SKM-1 treated with dmso at 0.1 percent for 144 hours (cell line): ENCODE results near the gene LSMEM2.
"Not testable (repeated sequence)": the region's sequence is repeated elsewhere in the genome, so short reads cannot be mapped to it uniquely, and the experiment has no call there.

Experiments used
- DNase-seq: peaks from one replicate; lab custom pipeline; 2025; ENCODE audit not compliant: unreplicated experiment; lab: John Stamatoyannopoulos, UW

LSMEM2 gene

DNA sequence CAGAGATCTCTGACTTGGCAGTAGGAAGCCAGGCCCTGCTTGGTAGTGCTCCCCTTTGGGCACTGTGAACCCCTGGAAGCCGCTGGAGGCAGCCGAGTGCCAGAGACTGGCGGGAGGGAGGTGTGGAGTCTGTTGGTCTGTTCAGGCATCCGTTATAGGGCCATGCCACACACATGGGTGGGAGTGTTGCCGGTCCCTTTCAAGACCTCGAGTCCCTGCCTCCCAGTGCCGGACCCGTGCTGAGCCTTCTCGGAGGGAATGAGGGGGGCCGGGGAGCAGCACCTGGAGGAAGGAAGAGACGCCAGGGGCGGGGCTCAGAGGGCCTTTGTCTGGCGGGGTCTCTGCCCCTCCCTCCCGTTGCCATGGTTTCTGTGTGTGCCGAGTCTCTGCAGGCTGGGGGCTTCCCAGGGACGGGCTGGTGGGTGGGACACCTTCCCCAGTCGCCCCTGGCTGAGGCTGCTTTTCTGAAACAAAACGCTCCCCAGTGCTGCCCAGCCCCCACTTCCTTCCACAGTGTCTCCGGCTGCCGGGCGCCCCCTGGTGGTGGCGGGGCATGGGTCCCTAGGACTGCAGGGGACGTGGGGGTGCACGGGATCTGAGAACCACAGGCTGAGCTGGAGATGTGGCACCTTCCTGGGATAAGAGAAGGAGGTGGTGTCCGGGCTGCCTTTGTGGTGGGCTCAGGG lies 32.9 kb upstream of the LSMEM2 start:
- peak; percentile 62 for DNase-seq

DNA sequence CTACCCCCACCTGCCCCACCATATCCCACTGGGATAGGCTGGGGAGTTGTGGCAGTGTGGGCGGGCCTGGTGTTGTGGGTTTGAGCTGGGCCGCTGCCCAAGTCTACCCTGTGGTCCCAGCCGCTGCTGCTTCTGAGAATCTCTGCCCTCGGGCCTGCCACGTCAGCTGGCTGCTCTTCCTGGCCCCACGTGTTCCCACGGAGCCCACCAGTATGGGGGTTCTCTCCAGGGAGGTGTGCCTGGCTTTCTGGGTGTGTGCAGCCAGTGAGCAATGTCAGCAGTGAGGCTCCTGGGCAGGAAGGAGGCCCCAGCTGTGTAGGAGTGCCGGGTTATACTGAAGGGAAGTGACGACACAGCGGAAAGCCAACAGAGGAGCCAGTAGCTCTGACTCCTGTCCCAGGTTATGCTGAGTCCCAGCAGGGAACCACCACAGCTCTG lies 32.4 kb upstream of the LSMEM2 start:
- DNase-seq = peak; percentile 81

DNA sequence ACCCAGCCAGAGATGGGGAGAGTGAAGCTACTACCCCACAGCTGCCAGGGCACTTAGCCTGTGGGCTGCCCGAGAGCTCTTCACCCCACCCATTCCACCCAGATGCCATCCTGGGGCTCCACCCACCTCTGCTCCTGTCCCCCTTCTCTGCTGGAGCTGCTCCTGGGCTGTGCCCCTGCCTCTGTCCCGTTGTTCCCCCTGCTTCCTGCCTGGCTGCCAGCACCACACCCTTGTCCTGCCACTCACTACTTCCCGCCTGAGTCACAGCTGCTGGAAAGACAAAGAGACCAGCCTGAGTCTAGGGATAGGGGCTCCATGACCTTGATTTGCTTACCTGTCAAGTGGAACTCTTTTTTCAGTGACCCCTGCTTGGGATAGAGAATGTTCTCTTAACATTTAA lies 30.5 kb upstream of the LSMEM2 start:
- no peak for DNase-seq

DNA sequence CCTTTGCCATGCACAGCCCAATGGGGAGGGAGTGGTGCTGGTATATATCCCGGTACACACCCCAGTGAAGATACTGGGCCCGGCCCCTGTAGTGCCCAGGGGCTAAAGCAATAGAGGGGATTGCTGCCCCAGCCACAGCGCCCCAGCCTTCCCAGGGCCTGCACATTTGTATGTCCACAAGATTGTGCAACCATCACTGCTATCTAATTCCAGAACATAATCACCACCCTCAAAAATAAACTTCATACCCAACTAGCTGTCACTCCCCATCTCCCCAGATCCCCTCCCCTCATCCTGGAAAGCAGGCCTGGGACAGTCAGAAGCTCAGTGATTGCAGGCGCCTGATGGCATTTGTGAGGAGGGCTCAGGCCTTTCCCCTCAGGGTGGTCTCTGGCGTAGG lies 29.4 kb upstream of the LSMEM2 start:
- DNase-seq = no peak

DNA sequence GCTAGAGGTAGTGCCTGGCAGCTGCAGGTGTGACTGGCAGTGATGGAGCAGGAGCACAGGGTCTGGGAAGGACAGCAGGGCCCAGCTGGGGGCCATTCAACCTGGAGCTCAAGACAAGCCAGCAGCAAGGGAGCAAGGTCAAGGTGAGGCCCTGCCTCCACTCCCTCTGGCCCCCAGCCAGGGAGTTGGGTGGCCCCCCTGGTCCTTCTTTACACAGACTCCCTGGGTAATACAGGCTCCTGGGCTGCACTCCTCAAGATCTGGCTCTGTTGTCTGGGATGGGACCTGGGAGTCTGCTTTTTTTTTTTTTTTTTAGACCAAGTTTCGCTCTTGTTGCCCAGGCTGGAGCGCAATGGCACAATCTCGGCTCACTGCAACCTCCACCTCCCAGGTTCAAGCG lies 28.4 kb upstream of the LSMEM2 start:
- no peak for DNase-seq

DNA sequence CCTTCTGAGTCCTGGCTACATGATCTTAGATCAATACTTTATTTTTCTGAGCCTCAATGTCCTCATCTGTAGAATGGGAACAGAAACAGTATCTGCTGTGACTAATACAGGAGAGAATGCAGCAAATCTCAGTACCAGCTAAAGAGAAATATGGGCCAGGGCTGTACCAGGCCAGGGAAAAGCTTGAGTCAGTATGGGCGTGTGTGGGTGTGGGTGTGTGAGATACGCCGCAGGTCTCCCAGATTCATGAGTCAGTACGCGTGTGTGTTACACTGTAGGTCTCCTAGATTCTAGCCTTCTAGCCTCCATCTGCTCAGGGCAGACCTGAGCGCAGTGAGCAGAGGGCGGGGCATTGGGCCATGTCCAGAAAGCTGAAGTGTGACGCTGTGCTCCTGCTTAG lies 27.7 kb upstream of the LSMEM2 start:
- DNase-seq = no peak

DNA sequence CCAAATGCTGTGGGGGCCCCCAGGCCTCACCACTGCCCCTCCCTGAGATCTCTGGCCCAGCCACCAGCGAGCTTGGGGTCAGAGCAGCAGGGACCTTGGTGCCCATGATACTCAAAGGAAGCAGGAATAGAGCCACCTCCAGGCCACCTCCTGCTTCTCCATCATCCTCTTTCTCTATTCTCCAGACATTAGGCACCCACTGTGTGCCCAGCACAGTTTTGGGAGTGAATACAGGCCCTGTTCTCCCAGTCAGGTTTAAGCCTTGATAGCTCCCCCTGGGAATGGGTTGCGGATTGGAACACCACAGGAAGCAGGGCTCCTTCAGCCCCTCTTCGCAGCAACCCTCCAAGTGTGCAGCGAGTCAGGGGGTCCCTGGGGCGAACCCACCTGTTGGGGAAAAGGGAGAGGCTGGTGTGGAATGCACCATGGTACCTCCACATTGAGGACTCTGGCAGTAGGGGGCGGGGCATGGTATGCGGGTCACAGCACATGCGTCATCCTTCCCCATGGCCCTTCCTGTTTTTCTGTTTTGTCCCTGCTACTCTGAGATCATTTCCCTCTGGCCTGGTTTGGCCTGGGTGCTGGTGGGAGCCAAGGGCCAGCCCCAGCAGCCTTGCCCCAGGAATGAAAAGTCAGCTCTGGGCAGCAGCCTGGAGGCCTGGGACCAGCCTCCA lies 24.2 kb upstream of the LSMEM2 start:
- peak; percentile 58 for DNase-seq

DNA sequence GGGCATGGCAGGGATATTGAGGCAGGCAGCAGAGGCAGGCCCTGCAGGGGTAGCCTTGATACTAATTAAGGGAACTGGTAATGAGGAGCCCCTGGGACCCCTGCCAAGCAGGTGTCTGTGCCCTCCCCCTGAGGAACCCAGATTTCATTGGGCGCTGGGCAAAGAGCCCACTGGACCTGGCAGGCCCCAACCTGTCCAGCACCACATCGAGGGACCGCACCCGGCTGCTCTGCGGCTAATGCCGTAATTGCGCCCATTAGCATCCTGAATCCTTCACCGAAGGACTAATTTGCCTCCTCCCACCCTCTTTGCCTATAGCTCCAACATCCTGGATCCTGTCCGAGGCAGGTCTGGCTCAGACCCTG lies 23.7 kb upstream of the LSMEM2 start:
- no peak for DNase-seq

DNA sequence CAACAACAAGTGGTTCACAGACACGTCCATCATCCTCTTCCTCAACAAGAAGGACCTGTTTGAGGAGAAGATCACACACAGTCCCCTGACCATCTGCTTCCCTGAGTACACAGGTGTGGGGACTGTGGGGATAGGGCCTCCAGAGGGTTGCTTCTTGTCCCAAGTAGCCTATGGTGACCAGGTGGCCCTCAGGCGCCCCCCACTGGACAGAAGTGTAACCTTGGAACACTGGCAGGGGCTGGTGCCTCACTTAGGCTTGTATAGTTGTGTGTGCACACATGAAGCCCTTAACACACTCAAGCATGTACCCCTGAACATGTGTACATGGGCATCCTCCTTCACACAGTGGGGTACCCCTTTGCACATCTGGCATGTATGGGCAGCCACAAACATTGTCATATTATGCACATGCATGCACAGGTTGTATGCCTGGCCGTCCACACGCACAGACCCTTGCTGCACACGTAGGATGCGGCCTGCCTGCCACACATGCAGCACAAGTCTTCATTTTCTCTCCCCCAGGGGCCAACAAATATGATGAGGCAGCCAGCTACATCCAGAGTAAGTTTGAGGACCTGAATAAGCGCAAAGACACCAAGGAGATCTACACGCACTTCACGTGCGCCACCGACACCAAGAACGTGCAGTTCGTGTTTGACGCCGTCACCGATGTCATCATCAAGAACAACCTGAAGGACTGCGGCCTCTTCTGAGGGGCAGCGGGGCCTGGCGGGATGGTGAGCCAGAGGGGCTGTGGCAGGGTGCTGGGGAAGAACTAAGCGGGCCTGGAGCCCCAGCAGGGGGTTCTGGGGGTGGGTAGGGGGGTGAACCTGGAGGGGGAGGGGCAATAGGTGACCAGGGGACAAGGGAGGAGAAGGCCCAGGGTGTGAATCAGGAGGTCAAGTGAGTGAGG lies 21.7 kb upstream of the LSMEM2 start:
- DNase-seq = peak; percentile 25

DNA sequence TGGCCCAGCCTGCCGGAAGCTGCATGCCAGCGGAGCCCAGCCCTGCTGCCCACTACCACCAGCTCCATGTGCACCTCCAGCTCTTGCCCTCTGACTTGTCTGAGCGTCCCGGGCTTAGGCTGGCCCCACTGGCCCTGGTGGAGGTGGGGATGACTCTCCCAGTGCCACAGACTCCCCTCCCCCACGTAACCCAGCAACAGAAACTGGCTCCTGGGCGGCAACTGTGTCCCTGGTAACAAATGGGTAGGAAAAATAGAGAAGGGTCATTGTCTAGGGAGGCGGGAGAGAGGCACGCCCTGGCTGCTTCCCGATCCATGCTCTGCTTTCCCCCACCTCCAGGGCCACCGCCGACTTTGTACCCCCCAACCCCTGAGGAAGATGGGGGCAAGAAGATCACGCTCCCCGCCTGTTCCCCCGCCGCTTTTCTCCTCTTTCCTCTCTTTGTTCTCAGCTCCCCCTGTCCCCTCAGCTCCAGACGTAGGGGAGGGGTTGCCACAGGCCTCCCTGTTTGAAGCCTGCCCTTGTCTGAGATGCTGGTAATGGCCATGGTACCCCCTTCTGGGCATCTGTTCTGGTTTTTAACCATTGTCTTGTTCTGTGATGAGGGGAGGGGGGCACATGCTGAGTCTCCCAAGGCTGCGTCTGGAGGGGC lies 20.7 kb upstream of the LSMEM2 start:
- DNase-seq = no peak

DNA sequence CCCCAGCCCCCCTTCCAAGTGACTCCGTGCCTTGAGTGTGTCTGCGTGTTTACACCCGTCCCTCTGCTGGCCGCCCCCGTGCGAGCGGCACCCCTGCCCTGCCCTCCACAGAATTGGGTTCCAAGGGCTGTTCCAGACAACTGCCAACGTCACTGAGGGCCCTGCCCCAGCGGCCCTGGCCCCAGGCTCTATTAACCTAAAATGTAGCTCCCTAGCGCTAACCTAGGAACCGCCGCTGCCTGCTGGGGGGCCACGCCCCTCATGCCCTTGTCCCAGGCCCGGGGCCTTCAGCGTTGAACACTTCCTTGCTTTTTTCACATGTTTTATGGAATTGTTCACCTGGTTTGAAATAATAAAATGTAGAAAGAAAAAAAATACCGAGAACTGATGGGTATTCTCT lies 19.9 kb upstream of the LSMEM2 start:
- no peak for DNase-seq

DNA sequence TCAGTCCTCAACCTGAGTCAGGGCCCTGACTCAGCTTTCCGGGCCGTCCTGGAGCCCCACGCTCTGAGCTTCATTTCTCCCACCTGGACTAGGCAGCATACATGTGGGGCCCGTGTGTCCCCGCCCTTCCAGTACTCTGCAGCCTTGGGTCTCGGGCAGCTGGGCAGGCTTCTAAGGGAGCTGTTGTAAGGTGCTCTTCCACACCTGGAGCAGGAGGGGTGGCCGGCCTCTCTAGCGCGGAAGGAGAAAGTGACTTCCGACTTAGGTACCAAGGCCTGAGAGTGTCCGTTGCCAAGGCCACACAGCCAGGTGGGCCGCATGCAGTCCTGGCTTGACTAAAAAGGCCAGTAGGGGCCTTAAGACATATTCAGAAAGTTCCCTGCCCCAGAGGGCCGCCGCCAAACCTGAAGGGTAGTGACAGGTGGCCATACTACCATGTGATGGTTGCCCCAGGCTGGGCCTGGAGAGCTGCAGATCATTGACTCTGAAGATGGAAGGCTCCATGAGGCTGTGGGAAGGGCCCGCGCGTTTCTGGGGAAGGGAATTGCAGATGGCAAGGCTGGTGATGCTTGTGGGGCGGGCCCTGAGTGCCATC lies 19.4 kb upstream of the LSMEM2 start:
- no peak for DNase-seq

DNA sequence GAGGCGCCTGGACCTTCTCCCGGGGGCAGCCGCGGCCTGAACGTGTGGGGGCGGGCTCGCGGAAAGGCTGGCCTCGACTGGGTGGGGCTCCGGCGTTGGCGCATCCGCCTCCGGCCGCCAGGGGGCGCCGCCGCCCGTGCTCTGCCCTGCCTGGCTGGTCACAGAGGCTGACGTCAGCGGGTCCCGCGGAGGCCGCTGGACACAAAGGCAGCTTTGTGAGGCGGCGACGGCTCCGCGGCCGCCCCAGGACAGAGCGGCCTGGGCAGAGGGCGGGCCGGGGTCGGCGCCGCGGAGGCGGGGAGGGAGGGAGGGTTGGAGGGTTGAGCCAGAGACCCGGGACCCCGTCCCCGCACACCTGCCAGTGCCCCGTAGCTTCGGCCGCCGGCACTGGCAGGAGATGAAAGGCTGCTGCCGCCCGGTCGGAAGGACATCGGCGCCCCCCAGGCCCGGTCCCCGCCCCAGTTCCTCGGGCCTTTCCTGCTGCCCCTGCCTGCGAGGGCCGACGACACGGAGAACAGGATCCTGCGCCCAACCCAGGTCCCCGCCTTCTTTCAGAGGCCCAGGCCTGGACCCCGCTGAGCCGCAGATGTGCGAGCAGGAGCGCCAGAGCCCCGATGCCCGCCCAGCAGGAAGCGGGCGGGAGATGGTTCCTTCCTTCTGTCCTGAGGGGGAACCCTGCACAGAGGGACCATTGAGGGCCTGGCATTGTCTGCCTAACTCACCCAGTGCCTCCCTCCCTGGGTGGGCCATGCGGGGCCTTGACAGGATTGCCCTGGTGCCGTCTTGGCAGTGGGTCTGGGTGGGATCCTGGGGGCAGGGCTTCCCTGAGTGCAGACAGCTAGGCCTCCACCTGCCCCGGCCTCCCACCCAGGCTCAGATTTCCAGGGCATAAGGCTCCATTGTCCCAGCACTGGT lies 18.6 kb upstream of the LSMEM2 start:
- DNase-seq = peak; percentile 84

DNA sequence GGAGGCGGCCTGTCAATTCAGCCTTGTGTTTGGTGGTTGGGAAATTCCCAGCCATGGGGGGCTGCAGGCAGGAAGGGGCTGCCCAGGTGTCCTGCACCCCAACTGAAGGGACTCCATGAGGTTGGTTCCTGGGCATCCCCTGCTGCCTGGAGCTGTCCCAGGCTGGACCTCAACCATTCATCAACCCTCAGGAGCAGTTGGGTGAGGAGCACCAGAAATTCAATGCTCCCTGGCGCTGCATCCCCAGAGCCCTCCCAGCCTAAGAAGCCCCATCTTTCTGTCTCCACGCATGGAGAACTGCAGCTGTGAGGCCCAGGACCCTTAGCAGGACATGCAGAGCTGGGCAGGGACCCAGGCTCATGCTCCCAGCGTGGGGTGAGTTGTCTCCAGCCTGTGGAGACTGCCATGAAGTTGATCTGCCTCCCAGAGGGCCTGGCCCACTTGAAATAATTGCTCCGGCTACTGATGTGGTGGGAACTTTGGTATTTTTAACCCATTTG lies 17.9 kb upstream of the LSMEM2 start:
- no peak for DNase-seq

DNA sequence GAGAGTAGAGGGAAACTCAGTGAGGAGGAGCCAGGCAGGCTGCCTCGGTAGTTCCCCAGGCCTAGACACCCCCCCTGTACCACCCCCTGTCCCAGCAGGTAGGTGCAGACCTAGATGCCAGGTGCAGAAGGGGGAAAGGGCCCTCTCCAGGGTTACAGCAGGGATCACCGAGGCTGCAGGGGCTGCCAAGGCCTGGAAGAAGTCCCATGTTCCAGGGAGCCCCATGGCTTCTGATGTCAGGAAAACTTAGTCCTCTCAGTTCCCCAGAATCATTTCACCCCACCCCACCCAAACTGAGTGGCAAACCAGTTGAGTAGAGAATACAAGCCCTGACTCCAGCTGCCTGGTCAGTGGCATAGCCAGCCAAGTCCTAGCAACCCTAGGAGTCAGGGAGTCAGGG lies 17.4 kb upstream of the LSMEM2 start:
- no peak for DNase-seq

DNA sequence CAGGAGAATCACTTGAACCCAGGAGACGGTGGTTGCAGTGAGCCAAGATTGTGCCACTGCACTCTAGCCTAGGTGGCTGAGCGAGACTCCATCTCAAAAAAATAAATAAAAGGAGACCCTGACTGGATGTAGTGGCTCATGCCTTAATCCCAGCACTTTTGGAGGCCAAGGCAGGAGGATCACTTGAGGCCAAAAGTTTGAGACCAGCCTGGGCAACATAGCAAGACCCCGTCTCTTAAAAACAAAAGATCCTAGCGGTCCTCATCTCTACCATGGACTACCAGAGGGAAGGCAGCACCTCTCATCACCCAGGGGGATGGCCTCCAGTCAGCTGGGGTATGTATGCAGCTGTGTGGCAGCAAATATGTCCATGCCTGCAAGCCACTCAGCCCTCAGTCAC lies 16.7 kb upstream of the LSMEM2 start:
- DNase-seq = not testable (repeated sequence)

DNA sequence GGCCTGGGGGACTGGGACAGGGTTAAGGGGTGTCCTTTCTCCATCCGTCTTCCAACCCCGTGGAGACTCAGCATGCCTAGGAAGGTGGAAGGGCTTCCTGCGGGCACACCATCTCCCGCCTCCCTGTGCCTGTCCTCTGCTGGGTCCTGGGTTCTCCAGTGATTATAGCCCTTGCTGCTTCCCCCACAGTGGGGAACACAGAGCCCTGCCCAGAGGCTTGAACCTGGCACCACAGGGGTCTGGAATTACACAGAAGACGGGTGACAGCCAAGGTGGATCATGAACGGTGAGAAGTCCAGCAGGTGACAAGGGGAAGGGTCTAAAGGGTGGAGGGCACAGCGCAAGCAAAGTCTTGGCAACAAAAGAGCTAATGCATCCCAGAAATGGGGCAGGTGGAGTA lies 16.1 kb upstream of the LSMEM2 start:
- DNase-seq = no peak

DNA sequence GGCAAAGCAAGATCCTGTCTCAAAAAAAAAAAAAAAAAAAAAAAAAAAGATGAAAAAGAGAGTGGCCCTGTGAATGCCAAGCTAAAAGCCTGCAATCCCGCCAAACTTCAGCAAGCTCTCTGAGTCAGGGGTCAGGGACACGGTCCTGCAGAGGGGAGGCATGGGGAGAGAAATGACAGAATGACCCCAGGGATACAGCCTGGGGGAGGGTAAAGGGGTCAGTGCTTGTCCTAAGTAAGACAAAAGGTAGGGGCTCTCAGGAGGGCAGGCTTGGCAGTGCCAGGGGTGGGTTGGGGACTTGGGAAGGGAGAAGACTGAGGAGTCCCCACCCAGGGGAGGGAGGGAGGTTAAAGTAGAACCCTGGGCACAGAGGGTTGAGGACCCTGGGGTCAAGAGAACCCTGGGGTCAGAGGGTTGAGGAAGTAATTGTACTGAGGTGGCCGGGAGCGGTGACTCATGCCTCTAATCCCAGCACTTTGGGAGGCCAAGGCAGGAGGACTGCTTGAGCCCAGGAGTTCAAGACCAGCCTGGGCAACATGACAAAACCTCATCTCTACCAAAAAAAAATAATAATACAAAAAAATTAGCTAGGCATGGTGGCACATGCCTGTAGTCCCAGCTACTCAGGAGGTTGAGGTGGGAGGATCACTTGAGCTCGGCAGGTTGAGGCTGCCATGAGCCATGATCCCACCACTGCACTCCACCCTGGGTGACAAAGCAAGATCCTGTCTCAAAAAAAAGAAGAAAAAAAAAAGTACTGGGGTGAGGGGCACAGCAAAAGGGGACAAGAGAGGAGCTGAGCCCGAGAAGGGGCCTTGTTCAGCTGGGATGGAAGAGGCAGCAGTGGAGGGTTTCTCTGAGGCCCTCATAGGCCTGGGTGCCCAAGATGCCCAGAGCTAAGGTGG lies 15.2 kb upstream of the LSMEM2 start:
- DNase-seq = no peak
